ENCODE data around the gene PKP1.

Gene PKP1

GRCh38 chr1:201318504-201319340 lies 35.4 kb downstream of the PKP1 start:
- H3K4me3 ChIP-seq (ENCODE audit: low read depth, low read length), result no peak overlapping the region
- no peak for DNase-seq (ENCODE audit: low read depth)
- TF ChIP-seq, protein P1, sequence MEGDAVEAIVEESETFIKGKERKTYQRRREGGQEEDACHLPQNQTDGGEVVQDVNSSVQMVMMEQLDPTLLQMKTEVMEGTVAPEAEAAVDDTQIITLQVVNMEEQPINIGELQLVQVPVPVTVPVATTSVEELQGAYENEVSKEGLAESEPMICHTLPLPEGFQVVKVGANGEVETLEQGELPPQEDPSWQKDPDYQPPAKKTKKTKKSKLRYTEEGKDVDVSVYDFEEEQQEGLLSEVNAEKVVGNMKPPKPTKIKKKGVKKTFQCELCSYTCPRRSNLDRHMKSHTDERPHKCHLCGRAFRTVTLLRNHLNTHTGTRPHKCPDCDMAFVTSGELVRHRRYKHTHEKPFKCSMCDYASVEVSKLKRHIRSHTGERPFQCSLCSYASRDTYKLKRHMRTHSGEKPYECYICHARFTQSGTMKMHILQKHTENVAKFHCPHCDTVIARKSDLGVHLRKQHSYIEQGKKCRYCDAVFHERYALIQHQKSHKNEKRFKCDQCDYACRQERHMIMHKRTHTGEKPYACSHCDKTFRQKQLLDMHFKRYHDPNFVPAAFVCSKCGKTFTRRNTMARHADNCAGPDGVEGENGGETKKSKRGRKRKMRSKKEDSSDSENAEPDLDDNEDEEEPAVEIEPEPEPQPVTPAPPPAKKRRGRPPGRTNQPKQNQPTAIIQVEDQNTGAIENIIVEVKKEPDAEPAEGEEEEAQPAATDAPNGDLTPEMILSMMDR (IDR thresholded peaks at IDR 0.05; ENCODE audit: control insufficient read depth, extremely low read depth, insufficient read depth), result no peak

GRCh38 chr1:201319631-201320030 lies 36.3 kb downstream of the PKP1 start:
- DNase-seq (ENCODE audit: low read depth), result no peak
- TF ChIP-seq, protein P1 (IDR thresholded peaks at IDR 0.05; ENCODE audit: control insufficient read depth, extremely low read depth, insufficient read depth), result no peak

GRCh38 chr1:201320168-201320788 lies 37.0 kb downstream of the PKP1 start:
- TF ChIP-seq, protein P1 (IDR thresholded peaks at IDR 0.05; ENCODE audit: control insufficient read depth, extremely low read depth, insufficient read depth), result no peak
- no peak for DNase-seq (ENCODE audit: low read depth)
- no peak overlapping the region for H3K4me3 ChIP-seq (ENCODE audit: low read depth, low read length)

More at GRCh38 chr1:201319631-201320030, 36.3 kb downstream of the PKP1 start:
- H3K4me3 ChIP-seq (ENCODE audit: low read depth, low read length), result no peak overlapping the region

DNA sequence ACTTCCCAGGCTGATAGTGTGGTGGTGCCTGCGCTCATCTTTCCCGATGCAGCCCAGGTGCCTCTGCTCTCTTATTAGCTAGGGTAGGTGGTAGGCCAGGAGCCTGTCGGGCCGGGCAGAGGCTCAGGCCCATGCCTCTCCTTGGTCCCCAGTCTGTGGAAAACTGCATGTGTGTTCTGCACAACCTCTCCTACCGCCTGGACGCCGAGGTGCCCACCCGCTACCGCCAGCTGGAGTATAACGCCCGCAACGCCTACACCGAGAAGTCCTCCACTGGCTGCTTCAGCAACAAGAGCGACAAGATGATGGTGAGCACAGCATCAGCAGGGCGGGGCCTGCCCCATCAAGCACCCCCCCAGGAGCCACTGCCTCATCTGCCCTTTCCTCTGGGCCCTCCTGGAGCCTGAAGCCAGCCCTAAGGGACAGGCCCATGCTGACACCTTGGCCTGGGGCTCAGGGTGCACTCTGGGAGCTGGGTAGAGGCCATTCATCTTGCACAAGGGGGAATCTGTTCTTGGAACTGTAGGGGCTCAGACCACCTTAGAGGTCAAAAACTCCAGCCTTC lies 38.6 kb downstream of the PKP1 start:
- no peak for DNase-seq (ENCODE audit: low read depth)
- no peak overlapping the region for H3K4me3 ChIP-seq (ENCODE audit: low read depth, low read length)
- TF ChIP-seq, protein P1 (IDR thresholded peaks at IDR 0.05; ENCODE audit: control insufficient read depth, extremely low read depth, insufficient read depth), result no peak

DNA sequence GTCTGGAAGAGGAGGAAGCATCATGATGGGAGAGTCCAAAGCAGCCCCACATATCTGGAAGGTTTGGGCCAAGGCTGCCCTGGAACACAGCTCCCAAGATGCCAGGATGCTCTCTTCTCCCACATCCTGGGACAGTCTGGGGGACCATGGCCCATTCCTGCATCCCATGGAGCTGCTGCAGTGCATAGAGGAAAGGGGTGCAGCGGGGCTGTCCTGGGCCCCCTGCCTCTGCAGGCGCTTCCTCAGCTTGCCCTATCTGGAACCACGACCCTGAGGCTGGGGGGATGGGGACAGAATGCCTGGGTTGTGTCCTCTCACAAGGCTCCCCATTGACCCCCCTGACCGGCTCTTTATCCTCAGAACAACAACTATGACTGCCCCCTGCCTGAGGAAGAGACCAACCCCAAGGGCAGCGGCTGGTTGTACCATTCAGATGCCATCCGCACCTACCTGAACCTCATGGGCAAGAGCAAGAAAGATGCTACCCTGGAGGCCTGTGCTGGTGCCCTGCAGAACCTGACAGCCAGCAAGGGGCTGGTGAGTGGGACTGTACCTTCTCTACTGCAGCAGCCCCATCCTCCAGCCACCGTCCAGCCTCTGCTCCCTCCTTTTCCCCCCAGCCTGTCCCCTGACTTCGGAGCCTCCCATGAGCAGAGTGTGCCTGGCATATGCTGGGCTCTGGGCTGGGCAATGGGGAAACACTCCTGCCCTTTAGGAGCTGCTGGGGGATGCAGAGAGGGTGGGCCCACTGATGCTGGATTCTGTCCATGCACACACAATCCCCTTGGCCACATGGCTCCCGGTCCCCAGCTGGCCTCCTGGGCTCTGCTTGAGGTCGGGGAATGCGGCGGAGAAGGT lies 39.6 kb downstream of the PKP1 start:
- TF ChIP-seq, protein P1 (IDR thresholded peaks at IDR 0.05; ENCODE audit: control insufficient read depth, extremely low read depth, insufficient read depth), result no peak
- DNase-seq (ENCODE audit: low read depth), result no peak
- H3K4me3 ChIP-seq (ENCODE audit: low read depth, low read length), result no peak overlapping the region

DNA sequence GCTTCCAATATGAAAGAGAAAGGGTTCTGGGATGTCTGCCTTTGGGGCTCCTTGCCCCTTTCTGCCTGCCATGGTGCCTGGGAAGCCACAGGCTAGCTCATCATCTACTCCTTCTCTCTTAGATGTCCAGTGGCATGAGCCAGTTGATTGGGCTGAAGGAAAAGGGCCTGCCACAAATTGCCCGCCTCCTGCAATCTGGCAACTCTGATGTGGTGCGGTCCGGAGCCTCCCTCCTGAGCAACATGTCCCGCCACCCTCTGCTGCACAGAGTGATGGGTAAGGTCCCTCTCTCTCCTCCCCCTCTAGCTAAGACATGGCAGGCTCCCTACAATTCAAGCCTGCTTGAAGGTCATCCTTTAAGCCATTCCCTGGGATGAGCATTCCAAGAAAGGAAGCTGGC lies 41.0 kb downstream of the PKP1 start:
- no peak for DNase-seq (ENCODE audit: low read depth)
- TF ChIP-seq, protein P1 (IDR thresholded peaks at IDR 0.05; ENCODE audit: control insufficient read depth, extremely low read depth, insufficient read depth), result no peak
- no peak overlapping the region for H3K4me3 ChIP-seq (ENCODE audit: low read depth, low read length)

Measured in LNCaP clone FGC (cell line).